RWPE2 (cell line): ENCODE measurements around the gene ZBTB17.
A peak's percentile ranks its signal among the peaks of the same experiment; 100 is the strongest.

Experiments
- ATAC-seq: fragments of 200-7000 bp; cut with Tn5 transposase; 3 replicates; pipeline ENCODE4 v1.9.1; 2021; ENCODE audit warnings: low read depth
- DNase-seq: peaks from one replicate; pipeline ENCODE4 v3.0.0-alpha.2; 2020; ENCODE audit warnings: low spot score
- H3K27ac ChIP-seq: fragments of 450-650 bp; 2 replicates; pipeline ENCODE4 v1.5.1; 2017; ENCODE audit warnings: mild to moderate bottlenecking; ENCODE audit not compliant: poor library complexity, severe bottlenecking
- H3K27me3 ChIP-seq: fragments of 250-450 bp; sonication (Bioruptor Pico); 2 replicates; pipeline ENCODE4 v1.5.1; 2021; ENCODE audit warnings: mild to moderate bottlenecking, moderate library complexity; ENCODE audit not compliant: insufficient read depth, poor library complexity, severe bottlenecking
- H3K36me3 ChIP-seq: fragments of 250-450 bp; sonication (Bioruptor Pico); 2 replicates; pipeline ENCODE4 v1.5.1; 2020; ENCODE audit warnings: low read depth, mild to moderate bottlenecking, moderate library complexity
- H3K4me1 ChIP-seq: fragments of 250-450 bp; sonication (Bioruptor Pico); 2 replicates; pipeline ENCODE4 v1.5.1; 2021; ENCODE audit warnings: mild to moderate bottlenecking, moderate library complexity; ENCODE audit not compliant: insufficient read depth, poor library complexity, severe bottlenecking
- H3K4me3 ChIP-seq: fragments of 250-450 bp; sonication (Bioruptor Pico); 2 replicates; pipeline ENCODE4 v1.5.1; 2021; ENCODE audit warnings: mild to moderate bottlenecking, moderate library complexity; ENCODE audit not compliant: severe bottlenecking
- H3K9me3 ChIP-seq: fragments of 250-450 bp; sonication (Bioruptor Pico); 2 replicates; pipeline ENCODE4 v1.5.1; 2021; ENCODE audit warnings: mild to moderate bottlenecking, moderate library complexity; ENCODE audit not compliant: severe bottlenecking
- TF ChIP-seq, protein P1 (sequence below): fragments of 450-650 bp; IDR thresholded peaks from one replicate; pipeline ENCODE4 v1.5.1; 2017; ENCODE audit warnings: mild to moderate bottlenecking, moderate library complexity; ENCODE audit not compliant: poor library complexity, severe bottlenecking

The ZBTB17 gene

DNA sequence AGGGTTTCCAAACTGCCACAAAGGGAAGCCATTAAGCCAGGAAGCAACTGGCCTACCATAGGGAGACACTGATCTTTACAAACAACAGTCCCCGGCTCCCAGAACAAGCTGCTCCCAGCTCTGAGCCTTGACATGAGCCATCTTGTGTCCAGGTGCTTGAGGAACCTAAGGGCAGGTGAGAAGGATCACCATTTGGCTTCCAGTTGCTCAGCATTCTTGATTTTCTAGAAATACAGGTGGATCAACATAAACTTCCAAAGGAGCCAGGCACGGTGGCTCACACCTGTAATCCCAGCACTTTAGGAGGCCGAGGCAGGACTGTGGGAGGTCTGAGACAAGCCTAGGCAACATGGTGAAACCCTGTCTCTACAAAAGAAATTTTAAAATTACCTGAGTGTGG lies 21.6 kb downstream of the ZBTB17 start:
- Histone ChIP-seq H3K27ac (peak overlapping the region; percentile 99), H3K27me3 (no peaks in the 10 kb centered on the region), H3K4me3 (no peak overlapping the region), H3K4me1 (peaks cover 58% of the 10 kb centered on the region), H3K9me3 (no peaks in the 10 kb centered on the region), H3K36me3 (peaks cover 3% of the 10 kb centered on the region; the same call in 1 of the 2 replicates)
- ATAC-seq: no peak
- DNase-seq: no peak
- TF ChIP-seq, protein P1, sequence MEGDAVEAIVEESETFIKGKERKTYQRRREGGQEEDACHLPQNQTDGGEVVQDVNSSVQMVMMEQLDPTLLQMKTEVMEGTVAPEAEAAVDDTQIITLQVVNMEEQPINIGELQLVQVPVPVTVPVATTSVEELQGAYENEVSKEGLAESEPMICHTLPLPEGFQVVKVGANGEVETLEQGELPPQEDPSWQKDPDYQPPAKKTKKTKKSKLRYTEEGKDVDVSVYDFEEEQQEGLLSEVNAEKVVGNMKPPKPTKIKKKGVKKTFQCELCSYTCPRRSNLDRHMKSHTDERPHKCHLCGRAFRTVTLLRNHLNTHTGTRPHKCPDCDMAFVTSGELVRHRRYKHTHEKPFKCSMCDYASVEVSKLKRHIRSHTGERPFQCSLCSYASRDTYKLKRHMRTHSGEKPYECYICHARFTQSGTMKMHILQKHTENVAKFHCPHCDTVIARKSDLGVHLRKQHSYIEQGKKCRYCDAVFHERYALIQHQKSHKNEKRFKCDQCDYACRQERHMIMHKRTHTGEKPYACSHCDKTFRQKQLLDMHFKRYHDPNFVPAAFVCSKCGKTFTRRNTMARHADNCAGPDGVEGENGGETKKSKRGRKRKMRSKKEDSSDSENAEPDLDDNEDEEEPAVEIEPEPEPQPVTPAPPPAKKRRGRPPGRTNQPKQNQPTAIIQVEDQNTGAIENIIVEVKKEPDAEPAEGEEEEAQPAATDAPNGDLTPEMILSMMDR: no peak

DNA sequence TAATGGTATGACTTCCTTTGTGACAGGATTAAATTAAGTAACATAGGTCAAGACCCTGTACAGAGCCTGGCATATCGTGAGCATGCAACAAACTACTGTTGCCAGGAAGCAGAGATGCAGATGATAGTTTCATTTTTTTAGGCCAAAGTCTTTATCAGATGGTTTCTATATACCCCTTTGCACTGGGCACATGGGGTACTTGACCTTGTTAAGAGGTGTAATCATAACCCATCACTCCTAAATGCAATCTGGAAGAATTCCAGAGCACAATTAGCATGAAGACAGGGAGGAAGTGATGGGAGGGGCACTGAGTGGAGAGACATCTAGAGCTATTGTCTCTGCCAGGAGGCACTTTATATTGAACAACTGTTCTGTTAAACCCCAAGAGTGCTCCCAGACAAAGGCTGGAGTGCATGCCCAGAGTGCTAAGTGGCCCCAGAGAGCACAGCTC lies 22.1 kb downstream of the ZBTB17 start:
- Histone ChIP-seq H3K27ac (peak overlapping the region; percentile 99), H3K4me1 (peaks cover 63% of the 10 kb centered on the region), H3K27me3 (no peaks in the 10 kb centered on the region), H3K4me3 (no peak overlapping the region), H3K9me3 (no peaks in the 10 kb centered on the region), H3K36me3 (peaks cover 3% of the 10 kb centered on the region; the same call in 1 of the 2 replicates)
- DNase-seq: no peak
- TF ChIP-seq, protein P1: no peak
- ATAC-seq: no peak

DNA sequence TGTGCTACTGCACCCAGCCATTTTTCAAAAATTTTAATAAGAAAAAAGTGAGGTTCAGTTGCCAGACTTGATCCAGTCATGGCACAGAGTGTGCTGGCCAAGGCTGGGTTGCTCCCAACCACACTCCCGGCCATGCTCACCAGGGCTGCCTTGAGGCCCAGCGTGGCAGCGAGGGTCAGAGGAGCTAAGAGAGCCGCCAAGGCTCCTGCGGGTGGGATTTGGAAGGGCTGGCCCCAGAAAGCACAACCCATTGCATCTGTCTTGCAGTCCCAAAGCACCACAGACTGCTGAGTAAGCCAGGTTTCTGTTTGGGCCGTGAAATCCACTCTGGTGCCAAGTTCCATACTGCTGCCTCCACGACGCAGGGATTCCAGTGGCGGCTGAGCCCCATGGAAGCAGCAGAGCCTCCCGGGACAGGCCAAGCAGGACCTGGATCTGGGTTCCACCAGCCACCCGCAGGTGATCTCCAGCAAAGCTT lies 22.6 kb downstream of the ZBTB17 start:
- H3K4me3 ChIP-seq: no peak overlapping the region
- H3K27me3 ChIP-seq: no peaks in the 10 kb centered on the region
- TF ChIP-seq, protein P1: no peak
- H3K9me3 ChIP-seq: no peaks in the 10 kb centered on the region
- ATAC-seq (no peak), DNase-seq (no peak)
- peaks cover 6% of the 10 kb centered on the region for H3K36me3 ChIP-seq
- H3K27ac ChIP-seq: peak overlapping the region; percentile 99
- H3K4me1 ChIP-seq: peaks cover 68% of the 10 kb centered on the region

DNA sequence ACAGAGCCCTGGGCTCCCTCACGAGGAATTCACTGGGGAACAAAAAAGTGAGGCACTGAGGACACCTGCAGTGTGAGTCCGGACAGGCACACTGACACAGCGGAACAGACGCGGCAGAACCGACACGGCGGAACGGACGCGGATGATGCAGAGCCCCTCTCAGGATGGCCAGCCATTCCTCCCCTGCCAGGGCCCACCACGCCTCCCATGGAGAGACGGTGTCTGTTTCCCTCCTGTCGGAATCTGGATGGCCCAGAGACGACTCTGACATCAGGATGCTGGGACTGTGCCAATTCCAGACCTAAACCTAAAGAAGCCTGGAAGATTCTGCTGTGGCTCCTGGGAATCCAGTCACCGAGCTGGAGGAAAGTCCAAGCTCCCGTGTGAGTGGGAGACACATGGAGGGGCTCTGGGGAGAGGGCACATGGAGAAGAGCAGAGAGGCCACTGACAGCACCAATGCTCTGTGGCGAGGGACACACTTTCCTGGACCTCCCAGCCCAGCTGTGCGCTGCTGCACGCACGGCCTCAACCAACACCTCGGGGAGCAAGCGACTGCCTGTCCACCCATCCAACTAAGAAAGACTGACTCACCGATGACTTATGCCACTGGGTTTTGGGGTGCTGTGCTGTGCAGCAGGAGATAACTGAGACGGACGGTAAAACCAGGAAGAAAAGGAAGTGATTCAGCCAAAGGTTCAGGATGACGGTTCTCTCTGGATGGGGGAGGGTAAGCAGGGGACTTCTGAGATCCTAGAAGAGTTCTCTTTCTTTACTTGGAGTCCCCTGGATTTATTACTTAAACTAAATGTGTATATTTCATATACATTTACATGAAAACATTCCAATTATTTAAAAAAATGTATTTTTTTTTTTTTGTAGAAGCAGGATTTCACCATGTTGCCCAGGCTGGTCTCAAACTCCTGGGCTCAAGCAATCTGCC lies 23.3 kb downstream of the ZBTB17 start:
- Histone ChIP-seq H3K4me3 (no peak overlapping the region), H3K27ac (peak overlapping the region; percentile 99), H3K36me3 (peaks cover 13% of the 10 kb centered on the region), H3K27me3 (no peaks in the 10 kb centered on the region), H3K9me3 (no peaks in the 10 kb centered on the region), H3K4me1 (peaks cover 71% of the 10 kb centered on the region)
- DNase-seq (peak; percentile 95), ATAC-seq (peak; percentile 79)
- TF ChIP-seq, protein P1: no peak
